Mesenchymal stem cell (in vitro differentiated cells and primary cell): ENCODE data around the gene KDM4C.

Experiments
- DNase-seq: peaks from one replicate; pipeline ENCODE4 v3.0.0-alpha.2; 2013
- H2AFZ ChIP-seq: one replicate; pipeline ENCODE4 v1.6.1; 2013; ENCODE audit warnings: low read depth, mild to moderate bottlenecking, control low read depth, inconsistent platforms, low read length, moderate library complexity
- H2AK5ac ChIP-seq: 2 replicates; pipeline ENCODE4 v1.6.1; 2013; ENCODE audit warnings: low read length, moderate library complexity, mild to moderate bottlenecking, inconsistent platforms; ENCODE audit not compliant: severe bottlenecking
- H2BK120ac ChIP-seq: one replicate; pipeline ENCODE4 v1.6.1; 2013; ENCODE audit warnings: low read depth, mild to moderate bottlenecking, inconsistent platforms, low read length, moderate library complexity
- H2BK12ac ChIP-seq, 2 experiments: one replicate each; pipeline ENCODE4 v1.6.1; 2013; ENCODE audit warnings: inconsistent platforms in 2 of 2, low read length in 2 of 2, mild to moderate bottlenecking in 2 of 2, moderate library complexity in 2 of 2, control low read depth in 1 of 2
- H2BK15ac ChIP-seq: one replicate; pipeline ENCODE4 v1.6.1; 2013; ENCODE audit warnings: mild to moderate bottlenecking, low read depth, inconsistent platforms; ENCODE audit not compliant: poor library complexity, severe bottlenecking
- H2BK5ac ChIP-seq: 2 replicates; pipeline ENCODE4 v1.6.1; 2013; ENCODE audit warnings: low read depth, mild to moderate bottlenecking, low read length, control low read depth, inconsistent platforms; ENCODE audit not compliant: poor library complexity, severe bottlenecking
- H3K14ac ChIP-seq, 2 experiments: one replicate each; pipeline ENCODE4 v1.6.1; 2013; ENCODE audit warnings: inconsistent platforms in 2 of 2, low read length in 2 of 2, control low read depth in 1 of 2, mild to moderate bottlenecking in 1 of 2, moderate library complexity in 1 of 2
- H3K18ac ChIP-seq, 2 experiments: one replicate each; pipeline ENCODE4 v1.6.1; 2013; ENCODE audit warnings: inconsistent platforms in 2 of 2, low read length in 2 of 2, control low read depth in 1 of 2, low read depth in 1 of 2, mild to moderate bottlenecking in 1 of 2
- H3K23ac ChIP-seq, 2 experiments: one replicate each; pipeline ENCODE4 v1.6.1; 2013; ENCODE audit warnings: inconsistent platforms in 2 of 2, low read length in 2 of 2, mild to moderate bottlenecking in 2 of 2, moderate library complexity in 2 of 2, control low read depth in 1 of 2
- H3K27ac ChIP-seq: 2 replicates; pipeline ENCODE4 v1.5.1; 2013; ENCODE audit warnings: mild to moderate bottlenecking, moderate library complexity, low read length, control low read depth, inconsistent platforms; ENCODE audit not compliant: poor library complexity, severe bottlenecking
- H3K27me3 ChIP-seq, 2 experiments: 2 replicates each; pipeline versions ENCODE4 v1.6.1 to v1.7.0; 2013; ENCODE audit warnings: low read length in 2 of 2, mild to moderate bottlenecking in 2 of 2, moderate library complexity in 2 of 2, control low read depth in 1 of 2, inconsistent platforms in 1 of 2; ENCODE audit not compliant: control insufficient read depth in 1 of 2, insufficient read depth in 1 of 2
- H3K36me3 ChIP-seq, 2 experiments: 2 replicates each; pipeline versions ENCODE4 v1.6.1 to v1.7.0; 2013; ENCODE audit warnings: low read length in 2 of 2, control low read depth in 1 of 2, inconsistent platforms in 1 of 2, low read depth in 1 of 2, mild to moderate bottlenecking in 1 of 2; ENCODE audit not compliant: insufficient read depth in 2 of 2, control insufficient read depth in 1 of 2
- H3K4ac ChIP-seq, 2 experiments: one replicate each; pipeline ENCODE4 v1.6.1; 2013; ENCODE audit warnings: inconsistent platforms in 2 of 2, low read length in 2 of 2, mild to moderate bottlenecking in 2 of 2, moderate library complexity in 2 of 2, control low read depth in 1 of 2, low read depth in 1 of 2
- H3K4me1 ChIP-seq: 2 replicates; pipeline ENCODE4 v1.6.1; 2013; ENCODE audit warnings: low read depth, low read length, control low read depth; ENCODE audit not compliant: control insufficient read depth, insufficient read depth
- H3K4me2 ChIP-seq: 2 replicates; pipeline ENCODE4 v1.6.1; 2013; ENCODE audit warnings: low read length, mild to moderate bottlenecking, inconsistent platforms; ENCODE audit not compliant: poor library complexity, severe bottlenecking
- H3K4me3 ChIP-seq, 2 experiments: 2 replicates each; pipeline versions ENCODE4 v1.5.1 to v1.7.0; 2013; ENCODE audit warnings: low read length in 2 of 2, mild to moderate bottlenecking in 2 of 2, control low read depth in 1 of 2, low read depth in 1 of 2; ENCODE audit not compliant: insufficient read depth in 1 of 2
- H3K79me1 ChIP-seq: replicated peaks from 2 replicates; pipeline ENCODE4 v1.6.1; 2013; ENCODE audit warnings: mild to moderate bottlenecking, control low read depth, low read length, inconsistent platforms; ENCODE audit not compliant: poor library complexity, severe bottlenecking
- H3K9ac ChIP-seq: 2 replicates; pipeline ENCODE4 v1.7.0; 2013; ENCODE audit warnings: mild to moderate bottlenecking, low read length, moderate library complexity
- H3K9me3 ChIP-seq: 2 replicates; pipeline ENCODE4 v1.7.0; 2013; ENCODE audit warnings: mild to moderate bottlenecking, low read length; ENCODE audit not compliant: control insufficient read depth
- H4K8ac ChIP-seq: one replicate; pipeline ENCODE4 v1.6.1; 2013; ENCODE audit warnings: inconsistent platforms, mild to moderate bottlenecking, low read length, moderate library complexity
- H4K91ac ChIP-seq: one replicate; pipeline ENCODE4 v1.6.1; 2013; ENCODE audit warnings: mild to moderate bottlenecking, low read length, inconsistent platforms
- WGBS: methylation state at CpG from one replicate; pipeline ENCODE4 v1.1.7; 2013; ENCODE audit warnings: mixed read lengths; 5-methylcytosine and 5-hydroxymethylcytosine counted together

KDM4C gene

GRCh38 chr9:6975198-6975597, 217.4 kb downstream of the KDM4C start:
- Histone ChIP-seq H3K18ac (no peak overlapping the region), H4K91ac (no peak overlapping the region), H2AFZ (no peak overlapping the region), H3K79me1 (peaks cover 7% of the 10 kb centered on the region), H3K23ac (no peak overlapping the region), H2BK12ac (no peak overlapping the region), H2BK120ac (no peak overlapping the region), H3K4ac (no peak overlapping the region), H3K9me3 (no peaks in the 10 kb centered on the region), H3K9ac (no peak overlapping the region), H3K4me3 (no peak overlapping the region), H3K27ac (no peak overlapping the region), H3K27me3 (no peaks in the 10 kb centered on the region), H3K14ac (no peak overlapping the region), H3K4me1 (no peaks in the 10 kb centered on the region), H2BK15ac (no peak overlapping the region), H3K4me2 (no peak overlapping the region), H2AK5ac (no peak overlapping the region), H3K36me3 (no peaks in the 10 kb centered on the region), H4K8ac (no peak overlapping the region), H2BK5ac (no peak overlapping the region)
- 100% methylated on average over 1 of the region's 2 CpGs for whole genome bisulfite sequencing
- DNase-seq: no peak

DNA sequence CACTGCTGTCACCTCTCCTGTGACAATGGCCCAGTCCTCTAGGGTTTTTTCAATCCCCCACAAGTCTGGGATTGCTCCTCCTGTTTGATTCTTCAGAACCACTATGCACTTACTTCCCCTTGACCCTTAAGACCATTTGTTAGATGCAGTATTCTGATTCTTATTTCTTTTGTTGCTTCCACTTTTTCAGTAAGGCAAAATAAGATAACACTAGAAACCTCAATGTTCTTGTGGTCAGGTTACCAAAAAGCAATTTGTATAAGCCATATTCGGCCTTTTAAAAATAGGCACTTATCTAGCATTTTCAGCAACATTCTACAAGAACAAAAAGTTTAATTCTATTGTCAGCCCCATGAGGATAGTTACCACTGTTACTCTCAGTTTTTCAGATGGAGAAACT, 220.0 kb downstream of the KDM4C start:
- Histone ChIP-seq H3K27ac (no peak overlapping the region), H3K4me2 (no peak overlapping the region), H3K4me3 (no peak overlapping the region), H3K23ac (no peak overlapping the region), H3K9ac (no peak overlapping the region), H2AK5ac (no peak overlapping the region), H3K14ac (no peak overlapping the region), H4K8ac (no peak overlapping the region), H2BK5ac (no peak overlapping the region), H3K4ac (no peak overlapping the region), H2BK15ac (no peak overlapping the region), H3K27me3 (no peaks in the 10 kb centered on the region), H2BK120ac (no peak overlapping the region), H3K18ac (no peak overlapping the region), H3K79me1 (peaks cover 8% of the 10 kb centered on the region), H3K36me3 (peaks cover 0 to 12% of the 10 kb centered on the region in 2 experiments), H2BK12ac (no peak overlapping the region), H4K91ac (no peak overlapping the region), H2AFZ (no peak overlapping the region), H3K4me1 (no peaks in the 10 kb centered on the region), H3K9me3 (no peaks in the 10 kb centered on the region)
- DNase-seq: no peak
- 76% methylated on average over 1 of the region's 1 CpG for WGBS

DNA sequence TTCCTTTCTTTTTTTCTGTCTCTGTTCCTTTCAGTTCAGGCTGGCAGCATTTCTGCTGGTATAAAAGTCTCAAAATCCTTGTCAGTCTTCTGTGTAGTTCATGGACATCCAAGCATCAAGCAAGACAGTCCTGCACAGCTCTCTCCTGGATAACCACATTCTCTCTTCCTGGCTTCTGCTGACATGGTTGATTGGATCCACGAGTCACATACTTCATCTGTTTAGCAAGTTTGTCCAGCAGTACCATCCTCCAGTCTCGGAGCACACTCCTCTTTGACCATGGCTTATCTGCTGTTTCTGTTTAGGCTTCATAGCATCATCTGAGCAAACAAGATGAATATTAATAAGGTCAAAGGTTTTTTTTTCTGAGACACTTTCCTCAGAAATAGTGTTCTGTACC, 220.8 kb downstream of the KDM4C start:
- H4K8ac ChIP-seq: no peak overlapping the region
- H2BK15ac ChIP-seq: no peak overlapping the region
- no peak overlapping the region for H4K91ac ChIP-seq
- H2AK5ac ChIP-seq: no peak overlapping the region
- H3K9me3 ChIP-seq: no peaks in the 10 kb centered on the region
- H3K27ac ChIP-seq: peak overlapping the region; percentile 30
- no peak overlapping the region for H2BK5ac ChIP-seq
- no peak overlapping the region for H3K4ac ChIP-seq
- H3K18ac ChIP-seq: no peak overlapping the region
- no peak overlapping the region for H3K9ac ChIP-seq
- no peak overlapping the region for H2BK12ac ChIP-seq
- no peak overlapping the region for H3K14ac ChIP-seq
- H2AFZ ChIP-seq: no peak overlapping the region
- DNase-seq: no peak
- H2BK120ac ChIP-seq: no peak overlapping the region
- no peak overlapping the region for H3K4me2 ChIP-seq
- no peak overlapping the region for H3K23ac ChIP-seq
- peaks cover 0 to 16% of the 10 kb centered on the region in 2 experiments for H3K36me3 ChIP-seq
- no peaks in the 10 kb centered on the region for H3K4me1 ChIP-seq
- no peaks in the 10 kb centered on the region for H3K27me3 ChIP-seq
- H3K4me3 ChIP-seq: no peak overlapping the region
- 53% methylated on average over 1 of the region's 2 CpGs for WGBS
- peaks cover 8% of the 10 kb centered on the region for H3K79me1 ChIP-seq

- WGBS: 86% methylated on average over 3 of the region's 3 CpGs
- Histone ChIP-seq H2BK12ac (no peak overlapping the region), H4K8ac (no peak overlapping the region), H3K18ac (no peak overlapping the region), H2AFZ (no peak overlapping the region), H2BK5ac (no peak overlapping the region), H3K27me3 (no peaks in the 10 kb centered on the region), H3K4ac (no peak overlapping the region), H2BK15ac (no peak overlapping the region), H2BK120ac (no peak overlapping the region), H3K79me1 (peaks cover 1% of the 10 kb centered on the region), H3K23ac (no peak overlapping the region), H3K36me3 (peaks cover 2 to 64% of the 10 kb centered on the region in 2 experiments), H2AK5ac (no peak overlapping the region), H3K14ac (no peak overlapping the region), H3K9ac (no peak overlapping the region), H3K4me3 (no peak overlapping the region), H3K9me3 (no peaks in the 10 kb centered on the region), H3K4me1 (no peaks in the 10 kb centered on the region), H3K27ac (no peak overlapping the region), H3K4me2 (no peak overlapping the region), H4K91ac (no peak overlapping the region)
- no peak for DNase-seq
Measured at GRCh38 chr9:6984941-6985578, 227.3 kb downstream of the KDM4C start.
